HG03342 (cell line): ENCODE data around the gene MAD1L1.

Experiments used
- ATAC-seq: cut with Tn5 transposase; IDR thresholded peaks from one replicate; pipeline ENCODE4 v1.9.1; 2021; ENCODE audit warnings: mild to moderate bottlenecking, moderate library complexity; ENCODE audit not compliant: unreplicated experiment

MAD1L1 gene

DNA sequence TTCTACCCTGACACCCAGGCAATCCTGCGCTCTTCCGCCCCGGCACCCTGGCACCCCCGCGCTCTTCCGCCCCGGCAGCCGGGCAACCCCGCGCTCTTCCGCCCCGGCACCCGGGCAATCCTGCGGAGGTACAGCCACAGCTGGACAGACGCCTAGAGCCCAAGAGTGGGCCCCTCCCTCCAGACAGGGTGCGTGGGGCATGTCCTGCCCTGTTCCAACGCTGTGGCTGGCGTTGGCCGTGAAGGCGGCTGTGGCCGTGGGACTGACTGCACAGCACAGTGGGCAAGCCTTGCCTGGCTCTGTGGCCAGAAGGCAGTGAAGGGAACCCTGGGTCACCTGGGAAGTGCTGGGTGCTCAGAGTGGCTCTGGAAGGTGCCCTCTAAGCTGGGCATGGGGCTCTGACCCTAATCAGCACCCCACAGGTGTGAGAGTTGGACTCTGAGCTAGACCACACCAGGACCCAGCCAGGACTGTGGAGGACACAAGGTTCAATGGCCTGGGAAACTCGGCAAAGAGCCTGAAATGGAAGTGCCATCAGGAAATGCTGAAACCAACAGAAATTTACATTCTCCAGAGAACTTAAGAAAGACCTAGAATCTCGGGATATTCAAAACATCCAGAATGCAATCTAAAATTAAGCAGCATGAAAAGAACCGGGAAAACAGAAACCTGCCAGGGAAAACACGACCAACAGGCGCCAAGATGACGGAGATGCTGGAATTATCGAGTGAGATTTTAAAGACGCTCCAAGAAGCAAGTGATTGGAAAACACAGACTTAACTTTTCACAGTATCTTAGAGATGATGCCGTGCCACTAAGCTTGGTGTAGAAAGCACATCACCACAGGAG, 309.1 kb downstream of the MAD1L1 start:
- no peak for ATAC-seq

DNA sequence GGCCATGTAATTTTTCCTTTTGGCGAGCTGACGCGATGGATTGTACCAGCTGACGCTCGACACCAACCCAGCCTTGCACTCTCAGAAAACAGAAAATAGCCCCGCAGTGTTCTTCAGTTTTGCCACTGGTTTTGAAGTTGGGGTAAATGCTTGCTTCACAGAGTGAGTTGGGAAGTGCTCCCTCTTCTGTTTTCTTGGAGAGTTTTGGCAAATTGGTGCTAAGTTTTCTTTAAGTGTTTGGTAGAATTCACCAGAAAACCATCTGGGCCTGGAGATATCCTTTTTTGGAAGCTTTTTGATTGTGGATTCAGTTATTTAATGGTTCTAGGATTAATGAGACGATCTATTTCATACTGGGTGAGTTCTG, 309.9 kb downstream of the MAD1L1 start:
- no peak for ATAC-seq

DNA sequence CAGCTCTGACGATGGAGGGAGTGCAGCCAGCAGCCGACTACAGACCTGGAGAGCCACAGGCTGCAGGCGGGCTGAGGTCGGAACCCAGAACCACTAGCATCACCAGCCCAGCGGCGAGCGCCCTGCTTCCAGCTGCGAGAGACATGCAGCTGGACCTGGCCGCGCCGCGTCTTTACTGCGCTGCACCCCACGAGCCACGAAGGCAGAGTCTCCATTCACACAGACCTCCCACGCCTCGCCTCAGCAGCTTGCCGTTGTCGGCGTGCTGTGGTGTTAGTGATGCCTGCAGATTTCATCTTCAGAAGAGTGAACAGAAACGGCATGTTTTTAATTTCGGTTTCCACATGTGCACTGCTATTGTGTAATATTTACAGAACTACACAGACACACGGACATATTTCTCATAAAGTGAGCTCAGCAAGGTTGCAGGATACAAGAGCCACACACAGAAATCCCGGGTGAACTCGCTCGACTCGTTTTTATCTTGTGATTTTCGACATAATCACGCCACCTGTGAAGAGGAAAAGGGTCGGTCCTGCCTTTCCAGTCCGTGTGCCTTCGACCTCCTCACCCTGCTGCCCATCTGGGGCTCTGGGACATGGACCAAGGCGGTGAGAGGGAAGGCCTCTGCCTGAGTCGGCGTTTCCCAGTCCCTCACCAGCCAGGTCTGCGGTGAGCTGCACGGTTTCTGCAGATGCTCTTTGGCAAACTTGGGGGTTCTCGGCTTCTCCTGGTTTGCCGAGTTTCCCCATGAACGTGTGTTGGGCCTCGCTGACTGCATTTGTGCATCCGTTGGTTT, 310.5 kb downstream of the MAD1L1 start:
- ATAC-seq, result no peak

DNA sequence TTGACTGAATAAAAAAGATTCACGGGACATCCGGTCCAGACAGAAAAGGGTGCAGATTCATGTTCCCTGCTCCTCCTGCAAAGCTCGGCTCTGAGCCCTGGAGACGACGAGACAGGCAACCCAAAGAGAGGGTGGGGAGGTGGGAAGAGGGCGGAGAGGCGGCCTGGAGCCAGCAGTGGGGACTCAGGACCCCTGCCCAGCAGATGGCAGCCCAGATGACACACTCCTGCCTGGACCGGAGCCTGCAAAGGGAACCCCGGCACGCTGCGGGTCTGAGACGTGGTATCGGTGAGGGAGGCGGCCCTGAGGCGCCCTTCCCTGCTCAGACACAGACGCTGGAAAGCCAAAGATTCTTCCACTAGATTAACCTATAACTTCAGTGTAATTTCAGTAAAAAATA, 311.9 kb downstream of the MAD1L1 start:
- no peak for ATAC-seq

DNA sequence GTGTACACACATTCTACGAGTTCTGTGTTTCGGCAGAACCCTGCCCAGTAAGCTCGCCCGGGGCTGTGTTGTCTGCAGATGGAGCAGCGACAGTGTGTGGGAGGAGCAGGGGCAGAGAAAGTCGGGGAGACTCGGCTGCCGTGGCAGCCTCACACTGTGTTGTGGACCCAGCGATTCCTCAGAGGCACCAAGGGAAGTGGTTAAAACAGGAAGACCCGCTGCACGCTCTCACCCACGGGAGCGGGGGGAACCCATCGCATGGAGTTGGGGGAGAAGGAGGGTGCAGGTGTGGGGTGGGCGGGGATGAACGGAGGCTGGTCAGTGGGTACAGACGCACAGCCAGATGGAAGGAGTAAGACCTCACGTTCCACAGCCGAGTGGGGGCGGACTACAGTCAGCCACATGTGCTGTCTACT, 312.5 kb downstream of the MAD1L1 start:
- ATAC-seq, result no peak

DNA sequence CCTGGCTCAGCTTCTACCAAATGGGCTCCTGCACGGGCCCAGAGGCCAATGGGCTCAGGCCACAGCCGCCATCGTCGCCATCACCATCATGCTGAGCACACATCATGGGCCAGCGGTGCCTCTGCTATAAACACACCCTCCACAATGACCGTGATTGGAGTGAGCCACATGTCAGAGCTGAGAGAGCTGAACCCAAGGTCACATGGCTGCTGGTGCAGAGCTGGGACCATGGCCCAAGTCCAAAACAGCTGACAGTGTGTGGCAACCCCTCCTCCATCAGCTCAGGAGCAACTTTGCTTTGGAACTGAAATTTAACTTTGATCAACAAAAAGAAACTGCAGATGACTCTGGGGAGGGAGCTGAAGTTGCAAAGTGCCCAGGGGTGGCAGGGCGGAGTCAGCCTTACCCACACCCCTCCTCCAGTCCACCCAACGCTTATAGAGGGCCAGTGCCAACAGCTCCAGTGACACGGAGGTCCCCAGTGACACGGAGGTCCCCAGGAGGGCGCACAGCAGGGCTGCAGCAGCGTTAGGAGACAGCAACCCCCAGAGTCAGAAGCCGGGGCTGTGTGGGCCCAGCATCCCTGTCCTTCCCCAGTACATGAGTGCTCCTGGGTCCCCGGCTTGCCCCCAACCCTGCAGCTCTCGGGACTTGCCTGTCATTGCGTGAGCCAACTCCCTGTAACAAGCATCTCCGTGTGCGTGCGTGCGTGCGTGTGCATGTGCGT, 313.0 kb downstream of the MAD1L1 start:
- no peak for ATAC-seq

DNA sequence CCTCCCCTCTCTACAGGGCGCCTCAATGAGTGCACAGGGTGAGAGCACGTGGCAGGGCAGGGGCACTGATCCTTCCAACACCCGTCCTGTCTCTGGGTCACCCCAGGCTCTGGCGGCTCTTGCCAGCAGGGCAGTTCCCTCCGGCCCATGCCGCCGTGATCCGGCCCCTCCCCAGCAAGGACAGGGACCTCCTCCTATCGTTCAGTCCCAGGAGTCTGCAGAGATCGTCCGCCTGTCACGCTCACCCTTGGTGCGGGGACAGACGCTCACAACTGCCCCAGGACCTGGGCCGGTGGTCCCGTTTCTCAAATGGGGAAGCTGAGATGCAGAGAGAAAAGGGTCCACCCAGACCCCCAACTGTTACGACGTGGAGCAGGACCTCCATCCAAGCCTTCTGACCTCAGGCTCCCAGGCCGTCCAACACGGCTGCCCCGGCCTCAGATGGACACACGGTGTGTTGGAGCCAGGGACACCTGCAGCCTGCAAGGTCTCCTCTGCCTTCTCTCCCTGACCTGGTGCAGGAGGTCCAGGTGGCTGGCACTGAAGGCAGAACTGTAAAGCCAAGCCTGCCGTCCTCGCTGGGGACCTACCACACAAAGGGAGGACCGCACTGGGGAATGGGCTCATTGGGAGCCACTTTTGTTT, 313.7 kb downstream of the MAD1L1 start:
- no peak for ATAC-seq

DNA sequence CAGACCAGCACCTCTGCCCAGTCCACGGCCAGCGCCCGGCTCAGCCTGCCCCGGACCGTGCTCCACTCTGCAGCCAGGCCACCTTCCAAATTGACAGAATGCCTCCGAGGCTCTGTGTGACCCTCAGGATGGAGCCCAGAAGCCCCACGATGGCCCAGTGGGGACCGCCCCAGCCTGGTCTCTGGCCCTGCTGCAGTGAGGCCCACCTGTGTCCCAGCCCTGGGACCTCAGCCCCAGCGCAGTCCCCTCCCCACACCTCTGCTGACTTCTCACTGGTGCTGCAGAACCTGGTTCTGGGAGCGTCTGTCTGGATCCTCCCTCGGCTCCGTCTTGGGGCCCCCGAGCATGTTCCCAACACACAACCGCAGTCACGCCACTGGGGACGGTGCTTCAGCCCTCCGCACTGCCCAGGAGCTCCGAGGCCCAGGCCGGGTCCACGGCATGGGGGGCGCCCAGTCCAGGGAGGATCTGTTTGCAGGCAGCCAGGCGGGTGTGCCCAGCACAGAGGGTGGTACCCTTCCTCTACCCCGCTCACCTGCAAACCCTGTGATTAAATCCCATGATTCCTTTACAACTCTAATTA, 314.6 kb downstream of the MAD1L1 start:
- ATAC-seq, result no peak

DNA sequence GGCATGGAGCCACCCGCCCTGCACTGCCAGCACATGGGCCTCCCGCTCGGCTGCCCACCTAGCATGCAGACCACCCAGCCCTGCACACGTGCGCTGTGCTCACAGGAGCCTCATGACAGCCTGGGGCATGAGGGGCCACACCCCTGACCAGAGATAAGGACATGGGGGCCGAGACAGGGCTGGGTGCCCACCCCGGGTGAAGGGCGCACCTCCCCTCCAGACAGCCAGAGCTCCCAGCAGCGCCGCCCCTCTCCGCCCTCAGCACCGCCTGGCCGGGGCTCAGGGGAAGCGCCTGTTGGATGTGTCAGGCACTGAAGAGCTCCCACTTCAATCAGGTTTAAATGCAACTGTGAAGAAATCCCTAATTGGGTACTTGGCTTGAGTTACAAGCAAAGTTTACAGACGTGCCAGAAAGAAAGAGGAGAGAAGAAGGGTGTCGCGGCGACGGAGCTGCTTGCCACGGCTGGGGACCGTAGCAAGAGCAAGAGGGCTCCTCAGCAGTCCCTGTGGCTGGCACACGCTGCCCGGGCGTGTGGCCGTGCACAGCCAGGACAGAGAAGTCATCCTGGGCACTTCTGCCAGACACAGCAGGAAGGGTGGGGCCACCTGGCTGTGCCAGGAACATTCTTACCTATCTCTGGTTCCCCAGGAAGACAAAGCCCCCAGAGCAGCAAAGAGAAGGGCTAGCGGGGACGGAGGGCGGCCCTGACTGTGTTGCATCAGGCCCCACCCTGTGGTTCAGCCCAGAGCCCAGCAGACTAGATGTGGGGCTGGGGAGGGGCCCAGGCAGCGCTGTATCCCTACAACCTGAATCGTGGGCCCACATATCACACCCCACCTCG, 315.3 kb downstream of the MAD1L1 start:
- ATAC-seq, result no peak

DNA sequence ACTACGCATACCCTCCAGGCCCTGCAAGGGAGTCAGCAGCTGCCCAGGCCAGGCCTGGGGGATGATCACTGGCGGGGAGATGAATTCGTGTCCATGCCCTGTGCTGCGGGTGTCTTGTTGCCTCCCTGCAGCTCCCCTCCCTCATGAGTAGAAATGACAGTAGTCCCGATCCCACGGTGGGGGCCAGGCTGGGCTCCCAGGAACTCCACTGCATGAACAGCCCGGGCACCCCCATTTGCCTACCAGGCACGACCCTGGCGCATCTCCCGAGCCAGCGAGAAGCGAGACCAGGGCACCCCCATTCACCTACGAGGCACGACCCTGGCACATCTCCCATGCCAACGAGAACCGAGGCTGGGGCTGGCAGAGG, 316.2 kb downstream of the MAD1L1 start:
- no peak for ATAC-seq

DNA sequence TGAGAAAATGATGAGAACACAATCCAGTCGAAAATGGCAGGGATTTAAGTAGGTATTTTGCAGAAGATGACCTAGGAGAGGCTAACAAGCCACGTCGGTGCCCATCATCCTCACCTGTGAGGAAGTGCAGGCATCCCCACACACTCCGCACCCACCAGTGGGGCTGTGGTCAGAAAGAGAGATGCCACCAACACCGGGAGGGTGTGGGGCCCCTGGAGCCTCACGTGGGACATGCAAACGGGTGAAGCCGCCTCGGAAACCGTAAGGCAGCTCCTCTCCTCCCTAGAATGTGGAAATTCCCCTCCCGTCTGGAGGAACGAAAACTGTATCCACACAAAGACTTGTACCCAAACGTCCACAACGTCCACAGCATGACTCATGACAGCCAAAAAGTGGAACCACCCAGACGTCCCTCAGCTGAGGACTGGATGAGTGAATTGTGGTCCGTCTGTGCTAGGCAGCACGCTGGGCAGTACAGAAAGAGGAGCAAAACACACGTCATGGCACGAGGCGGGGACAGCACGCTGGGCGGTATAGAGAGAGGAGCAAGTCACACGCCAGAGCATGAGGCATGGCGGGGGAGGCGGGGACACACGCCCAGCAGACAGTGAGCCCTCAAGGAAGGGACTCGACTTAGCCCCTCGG, 316.7 kb downstream of the MAD1L1 start:
- ATAC-seq, result no peak

DNA sequence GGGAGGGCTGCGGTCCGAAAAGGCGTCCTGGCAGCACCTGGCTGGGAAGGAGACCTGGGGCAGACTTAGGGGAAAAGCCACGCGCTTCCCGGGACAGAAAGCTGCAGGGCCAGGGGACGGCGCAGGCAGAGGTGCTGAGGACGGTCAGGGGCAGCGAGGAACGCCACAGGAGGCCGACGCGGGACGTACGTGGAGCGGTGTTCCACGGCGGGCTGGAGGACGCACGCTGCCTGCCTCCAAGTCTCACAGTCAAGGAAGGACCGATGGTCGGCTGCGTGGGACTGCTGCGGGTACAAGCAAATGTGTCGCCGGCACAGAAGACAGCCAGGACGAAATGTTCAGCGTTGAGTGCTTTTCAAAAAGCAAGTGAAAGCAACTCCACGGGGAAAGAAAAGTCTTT, 317.4 kb downstream of the MAD1L1 start:
- ATAC-seq, result no peak

DNA sequence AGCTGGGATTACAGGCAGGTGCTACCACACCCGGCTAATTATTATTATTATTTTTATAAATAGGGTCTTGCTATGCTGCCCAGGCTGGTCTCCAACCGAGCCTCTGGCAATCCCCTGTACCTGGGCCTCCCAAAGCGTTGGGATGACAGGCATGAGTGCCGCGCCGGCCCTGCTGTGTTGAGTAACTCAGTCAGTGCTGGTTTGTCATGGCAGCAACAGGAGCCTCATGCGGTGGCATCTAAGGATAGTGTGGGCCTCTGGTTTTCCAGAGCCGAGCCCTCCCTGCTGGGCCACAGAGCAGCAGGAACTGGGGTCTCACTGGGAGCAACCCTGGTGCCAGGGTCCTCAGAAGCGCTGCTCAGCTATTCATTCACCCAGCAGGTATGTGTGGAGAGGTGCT, 318.0 kb downstream of the MAD1L1 start:
- no peak for ATAC-seq

DNA sequence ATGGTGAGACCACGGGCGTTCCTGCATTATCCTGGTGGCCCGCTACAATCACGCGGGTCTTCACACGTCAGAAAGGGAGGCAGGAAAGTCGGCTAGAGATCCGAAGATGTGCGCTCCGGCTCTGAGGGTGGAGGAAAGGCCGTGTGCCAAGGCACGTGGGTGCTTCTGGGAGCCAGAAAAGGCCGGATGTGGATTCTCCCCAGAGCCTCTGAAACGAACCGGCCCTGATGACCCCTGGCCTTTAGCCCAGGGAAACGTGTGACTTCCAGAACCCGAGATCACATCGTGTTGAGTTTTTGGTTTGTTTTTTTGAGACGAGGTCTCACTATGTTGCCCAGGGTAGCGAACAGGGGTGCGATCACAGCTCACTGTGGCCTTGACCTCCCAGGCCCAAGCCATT, 318.4 kb downstream of the MAD1L1 start:
- no peak for ATAC-seq

DNA sequence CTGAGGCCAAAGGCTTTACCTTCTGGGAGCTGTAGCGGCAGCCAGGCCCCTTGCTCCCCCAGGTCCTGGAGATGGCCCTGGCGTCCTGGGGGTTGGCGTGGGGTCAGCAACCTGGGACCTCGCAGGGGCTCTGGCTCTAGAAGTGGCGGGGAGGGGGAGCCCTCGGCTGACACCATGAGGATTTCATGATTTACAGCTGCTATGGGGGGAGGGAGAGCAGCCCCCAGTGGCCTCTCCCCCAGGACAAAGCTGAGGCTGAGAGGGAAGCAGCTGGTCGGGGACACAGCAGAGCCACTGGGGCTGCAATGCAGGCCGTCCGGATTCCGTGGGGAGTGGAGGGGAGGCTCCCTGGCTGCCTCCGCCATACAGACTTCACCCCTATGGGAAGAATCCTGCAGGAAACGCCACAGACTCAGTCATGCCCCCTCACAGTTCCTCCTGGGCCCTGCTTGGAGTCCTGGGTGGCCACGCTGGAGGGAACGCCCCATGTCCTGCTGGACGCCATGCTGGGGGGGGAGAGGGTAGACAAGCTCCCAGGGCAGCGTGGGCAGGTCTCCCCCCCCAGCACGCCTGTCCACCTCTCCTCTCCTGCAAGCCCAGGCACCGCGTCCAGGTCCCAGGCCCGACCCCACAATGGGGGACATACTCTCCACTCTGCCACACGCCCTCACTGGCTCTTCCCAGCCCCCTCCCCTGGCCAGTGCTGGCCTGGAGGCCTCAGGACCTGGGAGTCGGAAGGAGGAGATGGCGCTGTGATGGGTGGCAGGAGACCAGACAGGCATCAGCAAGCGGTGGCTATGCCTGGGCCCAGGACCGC, 319.1 kb downstream of the MAD1L1 start:
- no peak for ATAC-seq

DNA sequence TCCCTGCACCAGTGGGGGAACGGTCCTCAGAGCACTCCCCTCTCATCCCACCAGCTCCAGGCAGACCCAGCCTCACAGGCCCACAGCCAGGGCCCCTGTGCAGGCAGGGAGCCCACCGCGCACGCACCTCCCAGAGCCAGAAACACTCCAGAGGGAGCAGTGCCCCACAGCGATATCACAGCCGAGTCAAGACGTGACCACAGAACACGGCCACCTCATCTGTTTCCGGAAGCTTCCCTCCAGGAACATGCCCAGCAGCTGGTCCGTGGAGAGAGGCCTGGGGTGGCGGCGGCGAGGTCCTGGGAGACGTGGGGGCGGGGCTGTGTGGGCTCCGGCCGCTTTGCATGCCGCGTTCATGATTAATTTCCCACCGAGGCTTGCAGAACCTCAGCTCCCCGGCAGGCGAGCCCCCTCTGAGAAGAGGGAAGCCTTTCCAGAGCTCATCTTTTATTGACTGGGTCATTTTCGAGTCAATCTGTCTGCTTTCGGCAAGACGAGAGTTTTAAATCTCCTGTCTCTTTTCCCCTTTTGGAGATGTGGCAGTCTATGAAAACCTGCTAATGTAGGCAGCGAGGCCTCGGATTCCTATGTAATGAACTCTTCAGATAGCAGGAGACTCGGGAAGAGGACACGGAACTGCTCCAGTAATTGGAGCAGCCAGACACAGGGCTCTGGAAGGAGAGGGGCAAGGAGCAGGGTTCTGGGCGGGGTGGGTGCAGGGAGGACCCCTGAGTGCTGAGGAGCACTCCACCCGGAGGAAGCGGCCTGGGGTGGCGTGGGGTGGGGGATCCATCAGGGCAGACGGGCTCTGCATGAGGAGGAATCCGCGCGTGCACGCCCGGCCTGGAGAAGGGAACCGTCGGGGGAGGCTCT, 319.9 kb downstream of the MAD1L1 start:
- no peak for ATAC-seq

DNA sequence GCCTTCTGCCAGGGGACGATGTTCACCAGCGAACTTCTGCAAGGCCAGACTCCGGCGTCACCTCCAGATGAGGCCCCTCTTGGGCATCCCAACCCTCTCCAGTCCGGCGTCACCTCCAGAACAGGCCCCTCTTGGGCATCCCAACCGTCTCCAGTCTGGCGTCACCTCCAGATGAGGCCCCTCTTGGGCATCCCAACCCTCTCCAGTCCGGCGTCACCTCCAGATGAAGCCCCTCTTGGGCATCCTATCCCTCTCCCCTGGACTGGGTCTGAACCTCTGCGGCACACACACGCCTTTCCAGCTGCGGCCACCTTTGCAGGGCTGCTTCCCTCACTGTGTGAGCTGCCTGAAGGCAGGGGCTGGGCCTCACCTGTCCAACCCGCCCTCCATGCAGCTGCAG, 321.2 kb downstream of the MAD1L1 start:
- no peak for ATAC-seq

DNA sequence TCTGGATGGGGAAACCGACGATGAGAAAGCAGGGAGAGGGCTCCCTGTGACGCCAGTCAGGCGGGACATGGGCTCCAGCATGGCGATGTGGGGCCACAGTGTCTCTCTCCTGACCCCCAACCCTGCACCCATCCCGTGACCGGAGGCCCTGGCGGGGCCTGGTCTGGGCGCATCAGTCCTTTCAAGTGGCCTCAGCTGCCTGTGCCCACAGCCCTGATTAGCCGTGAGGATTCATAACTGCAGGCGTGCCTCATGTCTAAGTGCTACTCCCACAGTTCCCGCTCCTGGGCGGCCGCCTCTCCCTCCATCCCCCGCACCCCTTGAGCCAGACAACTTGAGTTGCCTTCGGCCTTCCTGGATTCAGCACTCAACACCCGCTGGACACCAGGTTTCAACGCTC, 321.9 kb downstream of the MAD1L1 start:
- ATAC-seq, result no peak
